CD4-positive, alpha-beta T cell treated with Interleukin-4 for 1 hour (primary cell): ENCODE data around the gene DNAJA2.
A peak's percentile ranks its signal among the peaks of the same experiment; 100 is the strongest.

Experiments
- DNase-seq, 2 donors: peaks; one replicate each; pipeline ENCODE4 v3.0.0-alpha.2; 2020 to 2022

DNAJA2 gene

DNA sequence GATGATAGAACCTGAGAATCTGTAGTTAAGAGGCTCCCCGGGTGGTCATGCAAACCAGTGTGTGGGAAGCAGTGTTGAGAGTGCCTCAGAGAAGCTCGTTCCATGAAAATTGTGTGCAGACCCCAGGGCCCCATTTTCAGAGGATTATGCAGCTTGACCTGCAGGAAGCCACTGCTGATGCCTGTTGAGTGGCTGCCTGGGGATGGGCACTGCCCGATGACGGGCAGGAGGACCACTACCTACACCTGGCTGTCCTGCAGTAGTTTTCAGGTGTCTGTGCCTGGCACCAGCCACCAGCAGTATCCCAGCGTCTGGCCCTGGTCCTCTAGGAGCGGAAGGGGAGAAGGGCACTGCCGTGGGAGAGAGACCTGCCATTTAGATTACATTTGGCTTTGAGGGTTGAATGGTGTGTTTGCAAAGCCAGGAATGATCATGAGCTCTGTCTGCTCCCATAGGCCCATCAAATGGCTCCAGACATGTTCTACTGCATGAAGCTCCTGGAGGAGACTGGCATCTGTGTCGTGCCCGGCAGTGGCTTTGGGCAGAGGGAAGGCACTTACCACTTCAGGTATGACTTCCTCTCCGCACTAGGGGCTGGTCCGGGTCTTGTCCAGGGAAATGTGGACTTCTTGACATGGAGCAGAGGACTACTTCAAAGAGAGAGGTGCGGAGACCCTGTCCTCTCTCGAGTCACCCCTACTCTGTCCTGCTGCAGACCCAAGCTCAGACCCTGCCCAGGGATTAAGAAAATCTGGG lies 46.8 kb downstream of the DNAJA2 start:
- DNase-seq, result no peak

DNA sequence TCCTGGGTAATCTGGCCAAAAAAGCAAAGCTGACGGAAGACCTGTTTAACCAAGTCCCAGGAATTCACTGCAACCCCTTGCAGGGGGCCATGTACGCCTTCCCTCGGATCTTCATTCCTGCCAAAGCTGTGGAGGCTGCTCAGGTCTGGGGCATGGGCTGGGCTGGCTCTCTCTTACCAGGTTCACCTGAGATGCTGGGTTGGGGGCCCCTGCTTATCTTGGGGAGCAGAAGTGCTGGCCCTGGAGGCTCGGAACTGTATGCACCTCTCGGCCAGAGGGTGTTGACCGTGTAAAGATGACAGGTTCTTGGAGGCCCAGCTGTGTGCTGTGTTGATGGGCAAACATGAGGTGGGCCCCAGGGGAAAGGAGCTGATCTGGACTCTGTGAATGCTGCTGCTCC lies 49.1 kb downstream of the DNAJA2 start:
- DNase-seq, result no peak

DNA sequence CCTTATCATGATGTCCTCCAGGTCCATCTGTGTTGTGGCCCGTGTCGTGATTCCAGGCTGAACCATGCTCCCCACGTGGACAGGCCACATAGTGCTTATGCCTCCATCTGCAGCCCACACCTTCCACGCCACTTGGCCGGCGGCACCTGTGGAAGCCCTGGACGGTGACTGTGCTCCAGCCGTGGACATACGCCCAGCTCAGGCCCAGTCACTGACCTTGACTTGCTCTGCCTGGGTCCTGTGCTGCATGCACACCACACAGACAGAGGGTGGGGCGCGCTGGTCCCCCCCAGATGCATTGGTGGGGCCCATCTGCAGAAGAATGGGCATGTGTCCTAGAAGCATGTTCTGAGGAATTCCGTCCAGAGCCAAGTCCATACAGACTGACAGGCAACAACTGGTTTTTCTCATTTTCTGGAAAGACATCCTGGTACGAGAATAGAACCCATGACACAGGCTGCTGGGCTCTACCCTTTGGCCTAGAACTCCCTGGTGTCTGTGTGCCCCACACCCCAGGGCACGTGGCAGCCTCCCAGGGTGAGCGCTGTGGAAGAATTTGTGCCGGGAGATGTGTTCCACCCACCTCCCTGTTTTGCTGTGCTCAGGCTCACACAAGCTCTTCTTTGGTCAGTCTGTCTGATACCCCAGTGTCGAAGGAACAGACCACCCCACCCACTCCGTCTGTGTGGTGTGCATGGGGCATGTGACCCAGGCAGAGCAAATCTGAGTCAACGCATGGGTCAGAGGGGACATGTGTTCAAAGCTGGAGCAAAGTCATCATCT lies 49.8 kb downstream of the DNAJA2 start:
- no peak for DNase-seq

DNA sequence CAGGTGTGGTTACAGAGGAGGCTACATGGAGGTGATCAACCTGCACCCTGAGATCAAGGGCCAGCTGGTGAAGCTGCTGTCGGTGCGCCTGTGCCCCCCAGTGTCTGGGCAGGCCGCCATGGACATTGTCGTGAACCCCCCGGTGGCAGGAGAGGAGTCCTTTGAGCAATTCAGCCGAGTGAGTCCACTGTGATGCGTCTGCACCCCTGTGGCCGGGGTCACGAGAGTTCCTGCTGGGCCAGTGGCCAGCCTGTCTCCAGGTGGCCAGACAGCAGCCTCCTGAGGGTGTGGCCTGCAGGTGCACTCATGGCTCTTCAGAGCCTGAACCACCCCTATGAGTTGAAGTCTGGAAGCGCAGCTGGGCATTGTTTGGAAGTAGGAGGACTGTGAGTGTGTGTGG lies 51.2 kb downstream of the DNAJA2 start:
- DNase-seq, result no peak

DNA sequence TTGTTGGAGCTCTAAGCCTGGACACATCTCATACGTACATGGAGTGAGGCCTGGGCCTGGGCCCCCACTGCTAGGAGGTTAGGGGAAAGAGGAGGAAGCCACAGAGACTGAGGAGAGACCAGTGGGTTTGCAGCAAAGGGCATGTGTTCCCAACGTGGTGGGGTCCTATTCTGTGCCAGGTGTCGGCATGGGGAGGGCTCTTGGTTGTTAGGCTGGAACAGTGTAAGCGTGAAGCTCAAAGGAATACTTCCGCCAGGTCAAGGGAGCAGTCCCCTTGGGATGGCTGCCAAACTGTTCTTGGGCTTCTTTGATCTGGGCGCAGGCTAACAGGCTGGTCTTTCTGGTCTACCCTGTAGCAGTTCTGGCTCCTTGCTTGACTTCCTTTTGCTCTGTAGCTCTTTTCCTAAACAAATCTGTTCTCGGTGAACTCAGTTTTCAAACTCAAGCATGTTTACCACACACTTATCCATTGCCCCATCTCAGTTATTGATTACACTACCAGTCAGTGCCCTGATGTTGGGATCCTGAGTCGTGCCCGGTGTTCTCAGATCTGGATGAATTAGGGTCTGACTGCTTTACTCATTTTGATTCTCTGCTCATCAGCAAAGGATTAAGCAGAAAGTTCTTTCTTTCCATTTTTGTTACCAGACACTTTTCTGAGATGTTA lies 52.9 kb downstream of the DNAJA2 start:
- DNase-seq, result no peak

DNA sequence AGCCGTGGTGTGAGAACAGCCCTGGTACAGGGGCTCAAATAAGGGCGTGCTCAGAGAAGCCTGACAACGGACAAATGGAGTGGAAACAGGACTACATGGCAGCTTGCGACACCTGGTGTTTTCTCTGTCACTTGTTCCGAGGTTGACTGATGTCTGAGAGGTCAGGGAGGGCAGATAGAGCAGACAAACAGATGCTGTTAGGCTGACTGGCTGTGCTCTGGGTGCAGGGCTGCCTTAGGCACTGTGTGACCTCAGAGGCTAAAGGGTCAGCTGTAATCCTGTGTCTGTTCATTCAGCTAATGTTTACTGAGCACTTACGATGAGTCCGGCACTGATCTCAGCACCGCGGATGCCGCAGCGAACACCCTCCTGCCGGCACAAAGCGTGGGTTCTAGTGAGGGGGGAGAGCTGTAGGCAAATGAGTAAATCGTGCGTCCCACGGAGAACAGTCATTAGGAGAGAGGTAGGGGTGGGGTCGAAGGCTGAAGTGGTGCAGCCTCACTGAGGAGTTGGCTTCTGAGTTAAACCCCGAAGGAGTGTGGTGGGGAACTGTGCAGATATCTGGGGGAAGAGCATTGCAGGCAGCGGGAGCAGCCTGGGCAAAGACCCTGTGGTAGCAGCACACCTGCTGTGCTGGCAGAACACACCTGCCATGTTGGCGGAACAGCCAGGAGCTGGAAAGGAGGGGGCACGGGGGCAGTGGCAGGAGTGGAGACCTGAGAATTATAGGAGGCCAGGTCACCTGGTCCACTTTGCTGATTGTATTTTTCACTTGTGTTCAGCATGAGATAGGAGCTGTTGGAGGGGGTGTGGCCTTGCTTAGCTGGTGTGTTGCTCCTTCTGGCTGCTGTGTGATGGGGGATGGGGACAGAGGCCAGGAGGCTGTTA lies 54.3 kb downstream of the DNAJA2 start:
- DNase-seq, result peak in 1 of 2 donors; percentile 33

DNA sequence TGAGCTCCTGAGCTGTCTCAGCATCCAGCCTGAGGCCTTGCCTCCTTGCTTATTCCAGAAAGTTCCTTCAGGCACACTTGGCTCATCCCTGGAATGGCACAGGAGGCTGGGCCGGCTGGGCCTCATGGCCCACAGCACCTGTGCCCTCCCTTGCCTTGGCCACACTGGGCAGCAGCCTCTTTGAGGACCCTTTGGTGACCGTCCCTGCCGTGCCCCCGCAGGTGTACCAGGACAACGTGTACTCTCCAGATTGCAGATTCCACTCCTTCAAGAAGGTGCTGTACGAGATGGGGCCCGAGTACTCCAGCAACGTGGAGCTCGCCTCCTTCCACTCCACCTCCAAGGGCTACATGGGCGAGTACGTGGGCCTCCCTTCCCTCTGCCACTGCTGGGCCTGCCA lies 55.1 kb downstream of the DNAJA2 start:
- no peak for DNase-seq

DNA sequence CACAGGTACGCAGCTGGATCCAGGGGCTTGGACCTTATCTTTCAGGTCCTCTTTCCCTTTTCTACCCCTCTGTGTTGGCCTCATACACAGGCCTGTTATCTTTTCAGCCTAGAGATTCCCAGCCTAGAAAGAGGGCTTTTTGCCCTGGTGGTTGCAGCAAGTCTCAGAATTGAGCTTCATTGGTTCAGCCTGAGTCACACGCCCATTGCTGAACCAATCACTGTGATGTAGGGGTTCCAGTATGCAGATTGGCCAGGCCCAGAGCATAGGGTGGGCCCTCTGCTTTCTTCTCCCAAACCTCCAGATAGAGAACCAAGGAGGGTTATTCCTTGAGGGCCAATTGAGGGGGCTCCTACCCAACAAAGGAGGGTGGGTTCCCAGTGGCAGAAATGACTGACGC lies 56.5 kb downstream of the DNAJA2 start:
- DNase-seq, result no peak

DNA sequence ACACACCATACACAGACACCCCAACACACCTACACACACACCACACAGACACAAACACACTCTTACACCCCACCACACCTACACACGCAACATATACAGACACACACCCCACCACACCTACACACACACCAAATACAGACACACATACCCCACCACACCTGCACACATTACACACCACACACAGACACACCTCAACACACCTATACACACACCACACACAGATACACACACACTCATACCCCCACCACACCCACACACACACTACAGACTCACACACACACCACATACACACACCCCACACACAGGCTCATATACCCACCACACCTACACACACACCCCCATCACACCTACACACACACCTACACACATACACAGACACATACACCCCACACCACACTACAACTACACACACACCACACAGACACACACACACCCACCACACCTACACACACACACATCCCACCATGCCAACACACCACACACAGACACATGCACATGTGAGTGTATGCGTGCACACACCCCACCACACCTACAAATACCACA lies 57.9 kb downstream of the DNAJA2 start:
- DNase-seq, result no peak

DNA sequence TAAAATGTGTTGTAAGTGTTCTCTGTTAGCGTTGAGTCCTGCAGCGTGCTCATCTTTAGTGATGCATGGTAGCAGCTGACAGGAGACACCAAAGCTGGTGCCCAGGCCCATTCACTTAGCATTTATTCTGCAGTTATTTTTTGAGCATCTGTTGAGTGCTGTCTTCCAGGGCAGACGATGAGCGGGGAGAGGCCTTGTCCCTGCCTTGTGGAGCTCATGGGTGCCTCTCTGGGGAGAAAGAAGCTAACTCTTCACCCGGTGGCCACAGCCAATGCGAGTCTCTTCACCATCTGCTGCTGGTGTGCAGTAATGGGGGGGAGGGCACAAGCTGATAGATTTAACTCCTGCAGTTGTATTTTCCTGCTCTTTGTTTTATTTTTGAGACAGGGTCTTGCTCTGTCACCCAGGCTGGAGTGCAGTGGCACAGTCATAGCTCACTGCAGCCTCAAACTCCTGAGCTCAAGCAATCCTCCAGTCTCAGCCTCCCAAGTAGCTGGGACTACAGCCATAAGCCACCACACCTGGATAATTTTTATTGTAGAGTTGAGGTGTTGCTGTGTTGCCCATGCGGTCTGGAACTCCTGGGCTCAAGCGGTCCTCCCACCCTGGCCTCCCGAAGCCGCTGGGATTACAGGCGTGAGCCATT lies 58.8 kb downstream of the DNAJA2 start:
- DNase-seq, result no peak

DNA sequence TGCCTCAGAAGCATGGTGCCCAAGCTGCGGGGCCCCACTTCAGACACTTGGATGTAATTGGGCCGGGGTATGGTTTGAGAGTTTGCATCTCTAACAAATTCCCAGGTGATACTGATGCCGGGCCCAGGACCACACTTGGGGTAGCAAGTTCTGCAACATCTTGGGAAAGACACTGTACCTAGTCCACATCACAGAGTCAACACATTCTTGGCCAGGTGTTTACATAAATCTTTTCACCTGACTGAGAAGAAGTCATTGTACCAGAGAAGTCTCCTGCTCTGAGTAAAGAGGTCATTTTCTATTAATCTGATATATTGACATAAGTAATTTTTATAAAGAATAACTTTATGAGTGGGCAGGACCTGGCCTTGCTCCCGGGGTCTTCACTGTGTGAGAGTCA lies 61.8 kb downstream of the DNAJA2 start:
- no peak for DNase-seq

DNA sequence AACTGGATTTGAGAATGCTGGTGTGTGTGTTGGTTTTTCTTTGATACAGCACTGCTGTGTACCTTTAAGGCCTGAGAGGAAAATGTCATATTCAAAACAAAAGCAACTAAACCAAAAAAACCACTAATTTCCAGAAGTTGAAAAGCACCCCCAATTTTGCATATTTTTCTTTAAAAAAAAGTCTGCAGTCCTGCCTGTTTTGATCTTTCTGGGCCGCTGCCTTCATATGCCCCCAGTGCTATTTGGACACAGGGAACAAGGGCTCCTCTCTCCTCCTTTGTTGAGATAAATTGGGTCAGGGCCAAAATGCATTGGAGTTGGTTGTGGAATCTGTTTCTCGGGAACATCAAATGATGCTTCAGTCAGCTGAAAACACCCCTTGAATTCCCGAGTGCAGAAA lies 62.4 kb downstream of the DNAJA2 start:
- no peak for DNase-seq

DNA sequence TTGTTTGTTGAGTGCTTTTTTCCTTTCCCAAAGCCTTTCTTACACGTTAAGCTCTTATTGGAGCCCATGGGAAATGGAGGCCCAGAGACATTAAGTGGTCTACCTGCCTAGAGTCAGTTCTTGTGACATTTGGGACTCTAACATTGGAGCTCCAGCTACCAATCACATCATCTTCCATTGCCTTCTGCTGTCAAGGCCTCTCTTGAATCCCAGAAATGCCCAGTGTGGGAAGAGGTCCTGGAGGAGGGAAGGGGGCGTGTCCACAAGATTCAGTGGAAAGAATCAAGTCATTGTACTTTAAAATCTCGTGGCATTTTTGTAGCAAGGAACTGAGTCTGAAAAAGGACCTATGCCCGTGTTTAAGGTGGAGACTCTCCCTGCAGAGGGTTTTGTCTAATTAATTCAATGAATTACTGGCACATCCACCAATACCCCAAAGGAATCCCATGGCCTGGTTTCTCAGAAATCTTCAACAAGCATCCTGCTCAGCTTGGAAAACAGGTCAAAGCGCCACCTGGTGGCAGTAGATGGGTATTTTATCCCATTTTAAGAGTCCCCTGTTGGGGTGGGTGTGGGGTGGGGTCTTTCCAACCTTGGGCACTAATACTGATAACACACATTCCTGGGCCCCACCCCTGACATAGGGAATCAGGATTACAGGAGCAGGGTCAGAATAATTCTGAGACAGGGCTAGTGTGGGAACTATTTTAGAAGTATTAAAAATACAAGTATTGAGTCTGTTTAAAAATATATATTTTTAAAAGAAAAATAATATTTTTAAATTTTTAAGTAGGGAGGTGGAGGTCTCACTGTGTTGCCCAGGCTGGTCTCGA lies 64.7 kb downstream of the DNAJA2 start:
- peak; percentile 55 to 60 for DNase-seq

DNA sequence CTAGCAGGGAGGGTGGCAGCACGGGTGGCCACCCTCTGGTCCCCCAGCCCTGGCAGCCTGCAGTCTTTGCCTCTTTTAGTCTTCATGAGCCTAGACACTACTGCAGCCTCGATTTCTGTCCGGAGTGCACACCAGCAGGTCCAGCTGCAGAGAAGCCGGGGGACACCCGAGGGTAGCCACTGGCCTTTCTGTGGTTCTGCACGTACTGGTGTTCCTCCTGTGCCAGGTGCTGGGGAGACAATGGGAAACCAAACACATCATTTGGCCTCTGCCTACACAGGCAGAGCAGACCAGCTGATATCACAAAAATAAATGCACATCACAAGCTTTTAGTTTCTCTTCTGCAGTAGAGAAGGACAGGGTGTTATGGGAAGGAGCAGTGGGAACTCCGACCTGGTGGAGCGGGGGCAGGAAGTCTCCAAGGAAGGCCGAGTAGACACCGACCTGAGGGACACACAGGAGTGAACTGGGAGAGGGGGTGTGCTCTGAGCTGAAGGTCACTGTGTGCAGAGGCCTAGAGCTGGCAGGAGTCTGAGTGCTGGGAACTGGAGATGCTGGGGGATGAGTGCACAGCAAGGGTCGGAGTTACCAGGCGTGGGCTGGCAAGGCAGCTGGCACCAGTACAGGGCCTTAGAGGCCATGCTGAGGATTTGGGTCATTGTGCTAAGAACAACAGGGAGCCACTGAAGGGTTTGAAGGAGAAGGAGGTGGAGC lies 66.3 kb downstream of the DNAJA2 start:
- DNase-seq, result no peak

DNA sequence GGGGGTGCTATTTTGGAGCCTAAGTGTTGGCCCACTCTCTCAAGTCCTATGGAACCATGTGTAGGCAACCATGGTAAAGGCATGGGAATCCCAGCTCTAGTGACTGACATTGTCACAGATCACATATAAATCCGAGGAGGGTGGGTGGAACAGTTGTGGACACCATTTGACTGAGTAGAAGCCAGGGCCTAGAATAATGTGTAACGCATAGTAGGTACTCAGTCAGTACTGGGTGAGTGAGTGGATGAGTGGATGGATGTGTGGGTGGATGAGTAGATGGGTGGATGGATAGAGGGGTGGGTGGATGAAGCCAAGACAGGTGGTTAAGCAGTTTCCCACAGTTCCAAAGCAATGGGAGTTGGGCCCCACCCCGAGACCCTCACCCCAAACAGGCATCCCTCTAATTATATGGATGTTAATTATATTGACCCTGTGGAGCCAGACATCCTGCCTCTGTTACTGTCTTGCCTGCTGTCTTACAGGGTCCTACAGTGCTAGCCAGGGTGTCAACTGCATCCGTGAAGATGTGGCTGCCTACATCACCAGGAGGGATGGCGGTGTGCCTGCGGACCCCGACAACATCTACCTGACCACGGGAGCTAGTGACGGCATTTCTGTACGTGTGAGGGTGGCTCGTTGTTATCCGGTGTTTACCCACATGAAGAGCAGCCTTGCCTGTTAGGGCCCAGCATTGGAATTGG lies 67.0 kb downstream of the DNAJA2 start:
- no peak for DNase-seq
